Ishikawa (cell line): Measurements from ENCODE around the gene NDFIP2.

Experiments
- EP300 ChIP-seq: IDR thresholded peaks from 2 replicates; pipeline ENCODE4 v1.6.1; 2012; ENCODE audit warnings: borderline replicate concordance
- FOXM1 ChIP-seq: IDR thresholded peaks from 2 replicates; pipeline ENCODE4 v1.6.1; 2012; ENCODE audit warnings: low read depth, borderline replicate concordance
- RAD21 ChIP-seq: IDR thresholded peaks from 2 replicates; pipeline ENCODE4 v1.6.1; 2012; ENCODE audit warnings: low read depth
- REST ChIP-seq: IDR thresholded peaks from 2 replicates; pipeline ENCODE4 v1.6.1; 2012; ENCODE audit warnings: low read depth, mild to moderate bottlenecking
- TAF1 ChIP-seq: IDR thresholded peaks from 2 replicates; pipeline ENCODE4 v1.6.1; 2012; ENCODE audit warnings: low read depth, mild to moderate bottlenecking
- USF1 ChIP-seq: IDR thresholded peaks from 2 replicates; pipeline ENCODE4 v1.6.1; 2012
- YY1 ChIP-seq: IDR thresholded peaks from 2 replicates; pipeline ENCODE4 v1.6.1; 2012; ENCODE audit warnings: low read depth

GRCh38 chr13:79496188-79496587, 15.2 kb downstream of the NDFIP2 start:
- no peak for TF ChIP-seq RAD21
- TF ChIP-seq TAF1: no peak
- no peak for TF ChIP-seq FOXM1
- TF ChIP-seq EP300: no peak
- TF ChIP-seq REST: no peak
- no peak for TF ChIP-seq YY1
- no peak for TF ChIP-seq USF1
